ENCODE results near the gene UPK1A.

- TF ChIP-seq RBM39 (optimal IDR thresholded peaks at IDR 0.05; ENCODE audit: low read depth, low read length) (no peak), ESRRA (IDR thresholded peaks at IDR 0.05; ENCODE audit: borderline replicate concordance, low read depth) (no peak), SAFB (IDR thresholded peaks at IDR 0.05; ENCODE audit: borderline replicate concordance, low read depth, low read length) (no peak), CTCF (IDR thresholded peaks at IDR 0.05 in 2 of 3, conservative IDR thresholded peaks at IDR 0.05 in 1 of 3; ENCODE audit: insufficient read depth in 2 of 3, low read depth in 1 of 3, low read length in 3 of 3) (no peak)
- TF ChIP-seq, protein P1, sequence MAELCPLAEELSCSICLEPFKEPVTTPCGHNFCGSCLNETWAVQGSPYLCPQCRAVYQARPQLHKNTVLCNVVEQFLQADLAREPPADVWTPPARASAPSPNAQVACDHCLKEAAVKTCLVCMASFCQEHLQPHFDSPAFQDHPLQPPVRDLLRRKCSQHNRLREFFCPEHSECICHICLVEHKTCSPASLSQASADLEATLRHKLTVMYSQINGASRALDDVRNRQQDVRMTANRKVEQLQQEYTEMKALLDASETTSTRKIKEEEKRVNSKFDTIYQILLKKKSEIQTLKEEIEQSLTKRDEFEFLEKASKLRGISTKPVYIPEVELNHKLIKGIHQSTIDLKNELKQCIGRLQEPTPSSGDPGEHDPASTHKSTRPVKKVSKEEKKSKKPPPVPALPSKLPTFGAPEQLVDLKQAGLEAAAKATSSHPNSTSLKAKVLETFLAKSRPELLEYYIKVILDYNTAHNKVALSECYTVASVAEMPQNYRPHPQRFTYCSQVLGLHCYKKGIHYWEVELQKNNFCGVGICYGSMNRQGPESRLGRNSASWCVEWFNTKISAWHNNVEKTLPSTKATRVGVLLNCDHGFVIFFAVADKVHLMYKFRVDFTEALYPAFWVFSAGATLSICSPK (IDR thresholded peaks at IDR 0.05; ENCODE audit: borderline replicate concordance) = no peak
Measured at GRCh38 chr19:35656700-35657099, 9.6 kb upstream of the UPK1A start.

Measured in K562 (cell line).